HepG2 (cell line): Measurements from ENCODE around the gene BRMS1. TPM values are rescaled to one million over a fixed set of nuclear protein-coding genes. Genes with fewer than 3 reads are reported as not detected.

Experiments used
- FIP1L1 ChIP-seq: fragments of 200-400 bp; formaldehyde crosslinking; IDR thresholded peaks from 2 replicates; pipeline ENCODE4 v1.6.1; 2018; ENCODE audit warnings: low read depth, mild to moderate bottlenecking, low read length, moderate library complexity, borderline replicate concordance; ENCODE audit not compliant: insufficient read depth
- GATA4 ChIP-seq: sonication (generic); IDR thresholded peaks from 2 replicates; pipeline ENCODE4 v1.6.1; 2016; ENCODE audit warnings: antibody characterized with exemption, low read depth, borderline replicate concordance
- HBP1 ChIP-seq: IDR thresholded peaks from 2 replicates; pipeline ENCODE4 v1.6.1; 2016; ENCODE audit warnings: low read depth, control low read depth
- HNF1B ChIP-seq: sonication (generic); formaldehyde crosslinking; IDR thresholded peaks from 2 replicates; pipeline ENCODE4 v1.5.1; 2020; ENCODE audit warnings: mild to moderate bottlenecking, moderate library complexity, missing genetic modification reagents
- KDM2A ChIP-seq: sonication (generic); formaldehyde crosslinking; IDR thresholded peaks from 2 replicates; pipeline ENCODE4 v1.4.0; 2020; ENCODE audit warnings: low read depth, missing genetic modification reagents, borderline replicate concordance
- MEF2D ChIP-seq: sonication (generic); formaldehyde crosslinking; IDR thresholded peaks from 2 replicates; pipeline ENCODE4 v1.5.1; 2020; ENCODE audit warnings: mild to moderate bottlenecking, missing genetic modification reagents
- MXD1 ChIP-seq: sonication (generic); formaldehyde crosslinking; IDR thresholded peaks from 2 replicates; pipeline ENCODE4 v1.4.0; 2020; ENCODE audit warnings: mild to moderate bottlenecking, missing genetic modification reagents
- MYC ChIP-seq: sonication (generic); formaldehyde crosslinking; IDR thresholded peaks from 2 replicates; pipeline ENCODE4 v1.9.0; 2021; ENCODE audit warnings: missing genetic modification reagents, borderline replicate concordance
- NR0B2 ChIP-seq: sonication (generic); formaldehyde crosslinking; IDR thresholded peaks from 2 replicates; pipeline ENCODE4 v1.4.0; 2020; ENCODE audit warnings: mild to moderate bottlenecking, missing genetic modification reagents
- REPIN1 ChIP-seq: sonication (generic); formaldehyde crosslinking; IDR thresholded peaks from 2 replicates; pipeline ENCODE4 v1.8.0; 2022; ENCODE audit warnings: missing genetic modification reagents, low read depth, mild to moderate bottlenecking, borderline replicate concordance
- SNRNP70 ChIP-seq: fragments of 200-400 bp; formaldehyde crosslinking; IDR thresholded peaks from 2 replicates; pipeline ENCODE4 v1.6.1; 2017; ENCODE audit warnings: mild to moderate bottlenecking, low read depth, low read length, moderate library complexity
- TRAFD1 ChIP-seq: sonication (generic); formaldehyde crosslinking; IDR thresholded peaks from 2 replicates; pipeline ENCODE4 v1.5.1; 2020; ENCODE audit warnings: missing genetic modification reagents, mild to moderate bottlenecking, borderline replicate concordance
- UBTF ChIP-seq: sonication (generic); formaldehyde crosslinking; IDR thresholded peaks from 2 replicates; pipeline ENCODE4 v1.4.0; 2020; ENCODE audit warnings: mild to moderate bottlenecking, missing genetic modification reagents
- ZBTB2 ChIP-seq: sonication (generic); formaldehyde crosslinking; IDR thresholded peaks from 2 replicates; pipeline ENCODE4 v1.8.0; 2022; ENCODE audit warnings: low read depth, missing genetic modification reagents
- ZBTB42 ChIP-seq: sonication (generic); formaldehyde crosslinking; IDR thresholded peaks from 2 replicates; pipeline ENCODE4 v1.5.0; 2020; ENCODE audit warnings: mild to moderate bottlenecking, missing genetic modification reagents
- ZNF547 ChIP-seq: sonication (generic); formaldehyde crosslinking; IDR thresholded peaks from 2 replicates; pipeline ENCODE4 v1.5.1; 2020; ENCODE audit warnings: mild to moderate bottlenecking, missing genetic modification reagents
- polyA plus RNA-seq, 8 experiments: library from polyadenylated mRNA; depleted of rRNA in 3 of 8; stranded (reverse) in 7 of 8; unstranded in 1 of 8; fragments of >200 nt; fragmentation: Illumina TruSeq in 4 of 8; extraction: Trizol in 4 of 8; gene quantifications; 2 replicates each; pipeline versions ENCODE4 v1.2.1 to v1.2.3, GENCODE V29; 2011 to 2016; ENCODE audit warnings: low read depth in 4 of 8, missing spikeins in 1 of 8, mixed read lengths in 1 of 8; ENCODE audit not compliant: insufficient read depth in 1 of 8
- total RNA-seq, 5 experiments: library from RNA; depleted of rRNA; stranded (reverse); fragments of >200 nt; fragmentation: Illumina TruSeq; extraction: Trizol; gene quantifications; 2 replicates each; pipeline ENCODE4 v1.2.3, GENCODE V29; 2016; ENCODE audit warnings: low read depth in 1 of 5

The BRMS1 gene
- total and polyA plus RNA-seq, 2 of the 13 experiments (the other 11 are each of a cell fraction or from before 2014, with no cell fraction given) = 15.8 to 55.7 TPM

DNA sequence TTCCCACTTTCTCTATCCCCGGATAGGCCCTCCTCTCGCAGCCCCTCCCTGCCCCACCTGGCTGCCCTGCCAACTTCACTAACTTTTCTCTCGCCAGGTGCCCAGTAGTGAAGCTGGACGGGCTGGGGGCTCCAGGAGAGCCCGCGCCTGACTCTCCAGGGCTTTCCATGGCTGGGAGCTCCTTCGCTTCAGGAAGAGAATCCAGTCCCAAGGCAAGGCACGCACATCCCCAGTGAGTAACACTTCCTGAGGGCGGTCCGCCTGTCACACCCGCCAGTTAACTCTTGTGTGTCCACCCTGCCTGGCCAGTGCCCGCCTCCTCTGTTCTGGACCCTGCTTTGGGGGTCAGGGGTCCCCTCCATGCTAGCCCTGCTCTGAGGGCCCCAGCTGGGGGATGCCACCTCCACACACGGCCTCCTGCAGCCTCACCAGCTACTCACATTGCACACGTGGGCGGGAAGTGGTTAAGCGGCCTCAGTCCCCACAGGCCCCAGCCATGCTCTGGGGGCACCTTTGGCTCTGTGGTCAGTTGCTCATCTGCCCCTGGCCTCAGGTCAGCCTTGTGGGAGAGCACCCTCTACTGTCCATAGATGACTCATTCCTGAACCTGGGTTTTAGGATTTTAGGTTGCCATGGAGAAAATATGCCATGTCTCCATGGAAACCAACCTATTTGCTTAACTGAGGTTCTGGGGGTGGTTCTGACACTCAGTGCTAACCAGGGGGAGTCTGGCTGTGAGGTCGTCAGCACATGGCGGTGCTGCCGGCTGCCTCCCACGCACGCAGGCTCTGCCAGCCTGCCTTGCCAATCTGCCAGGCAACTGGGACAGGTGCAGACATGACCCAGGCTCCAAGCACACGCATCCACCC is 8.4 kb downstream of the BRMS1 start, which contains the start of gene RIN1 (continued):
- TF ChIP-seq FIP1L1 = peak; percentile 40; the same call in 1 of the 2 replicates
- peak; percentile 94 for TF ChIP-seq HNF1B (CRISPR knock-in tag)
- TF ChIP-seq ZBTB2 (CRISPR knock-in tag) = no peak
- peak; percentile 87; the same call in 1 of the 2 replicates for TF ChIP-seq MXD1 (CRISPR knock-in tag)
- TF ChIP-seq TRAFD1 = no peak; the same call in 1 of the 2 replicates
- TF ChIP-seq REPIN1 = peak; percentile 87
- 0 out of 2 replicates have a peak, but pooled peaks have one; percentile 34 for TF ChIP-seq ZNF547 (CRISPR knock-in tag)
- no peak for TF ChIP-seq NR0B2 (CRISPR knock-in tag)
- TF ChIP-seq HBP1 (CRISPR knock-in tag) = peak; percentile 79; the same call in 1 of the 2 replicates
- no peak for TF ChIP-seq SNRNP70
- peak; percentile 83; the same call in 1 of the 2 replicates for TF ChIP-seq KDM2A (CRISPR knock-in tag)
- no peak for TF ChIP-seq ZBTB42 (CRISPR knock-in tag)
- TF ChIP-seq UBTF (CRISPR knock-in tag) = peak; percentile 66
- TF ChIP-seq GATA4 = peak; percentile 52; the same call in 1 of the 2 replicates
- TF ChIP-seq MEF2D (CRISPR knock-in tag) = peak; percentile 90
- TF ChIP-seq MYC (CRISPR knock-in tag) = peak; percentile 87
